ENCODE data around the gene BANF2.

Gene BANF2

DNA sequence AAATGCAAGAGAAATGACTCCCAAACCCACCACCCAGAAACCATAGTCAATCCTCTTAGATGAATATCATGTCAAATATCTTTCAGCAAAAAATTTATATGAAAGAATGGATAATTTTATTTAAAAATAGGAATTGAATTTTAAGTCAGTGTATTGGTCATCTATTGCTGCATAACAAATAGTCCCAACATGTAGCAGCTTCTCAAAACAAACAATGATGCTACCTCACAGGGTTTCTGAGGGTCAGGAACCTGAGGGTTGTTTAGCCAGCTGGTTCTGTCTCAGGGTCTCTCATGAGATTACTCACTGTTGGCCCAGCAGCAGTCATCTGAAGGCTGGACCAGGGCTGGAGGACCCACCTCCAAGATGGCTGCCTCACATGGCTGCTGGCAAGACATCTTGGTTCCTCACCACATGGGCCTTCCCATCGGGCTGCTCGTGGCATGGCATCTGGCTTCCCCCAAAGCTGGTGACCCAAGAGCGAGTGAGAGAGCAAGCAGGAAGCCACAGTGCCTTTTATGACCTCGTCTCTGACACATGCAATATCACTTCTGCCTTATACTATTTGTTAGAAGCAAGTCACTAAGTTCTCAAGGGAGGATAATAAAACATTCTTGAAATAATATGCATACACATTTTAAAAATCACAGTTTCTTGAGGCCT, 36.3 kb downstream of the BANF2 start:
- ATAC-seq (ENCODE audit: low read depth) = no peak
- no peak overlapping the region for H3K27ac ChIP-seq (ENCODE audit: poor library complexity, severe bottlenecking)
- no peaks in the 10 kb centered on the region for H3K4me1 ChIP-seq (ENCODE audit: insufficient read depth, poor library complexity, severe bottlenecking)
- no peaks in the 10 kb centered on the region for H3K9me3 ChIP-seq (ENCODE audit: severe bottlenecking)
- no peaks in the 10 kb centered on the region for H3K36me3 ChIP-seq (ENCODE audit: low read depth)
- TF ChIP-seq, protein P1, sequence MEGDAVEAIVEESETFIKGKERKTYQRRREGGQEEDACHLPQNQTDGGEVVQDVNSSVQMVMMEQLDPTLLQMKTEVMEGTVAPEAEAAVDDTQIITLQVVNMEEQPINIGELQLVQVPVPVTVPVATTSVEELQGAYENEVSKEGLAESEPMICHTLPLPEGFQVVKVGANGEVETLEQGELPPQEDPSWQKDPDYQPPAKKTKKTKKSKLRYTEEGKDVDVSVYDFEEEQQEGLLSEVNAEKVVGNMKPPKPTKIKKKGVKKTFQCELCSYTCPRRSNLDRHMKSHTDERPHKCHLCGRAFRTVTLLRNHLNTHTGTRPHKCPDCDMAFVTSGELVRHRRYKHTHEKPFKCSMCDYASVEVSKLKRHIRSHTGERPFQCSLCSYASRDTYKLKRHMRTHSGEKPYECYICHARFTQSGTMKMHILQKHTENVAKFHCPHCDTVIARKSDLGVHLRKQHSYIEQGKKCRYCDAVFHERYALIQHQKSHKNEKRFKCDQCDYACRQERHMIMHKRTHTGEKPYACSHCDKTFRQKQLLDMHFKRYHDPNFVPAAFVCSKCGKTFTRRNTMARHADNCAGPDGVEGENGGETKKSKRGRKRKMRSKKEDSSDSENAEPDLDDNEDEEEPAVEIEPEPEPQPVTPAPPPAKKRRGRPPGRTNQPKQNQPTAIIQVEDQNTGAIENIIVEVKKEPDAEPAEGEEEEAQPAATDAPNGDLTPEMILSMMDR (IDR thresholded peaks at IDR 0.05; ENCODE audit: poor library complexity, severe bottlenecking) = no peak
- no peak for DNase-seq (ENCODE audit: low spot score)
- H3K4me3 ChIP-seq (ENCODE audit: severe bottlenecking) = no peak overlapping the region
- H3K27me3 ChIP-seq (ENCODE audit: insufficient read depth, poor library complexity, severe bottlenecking) = no peaks in the 10 kb centered on the region

DNA sequence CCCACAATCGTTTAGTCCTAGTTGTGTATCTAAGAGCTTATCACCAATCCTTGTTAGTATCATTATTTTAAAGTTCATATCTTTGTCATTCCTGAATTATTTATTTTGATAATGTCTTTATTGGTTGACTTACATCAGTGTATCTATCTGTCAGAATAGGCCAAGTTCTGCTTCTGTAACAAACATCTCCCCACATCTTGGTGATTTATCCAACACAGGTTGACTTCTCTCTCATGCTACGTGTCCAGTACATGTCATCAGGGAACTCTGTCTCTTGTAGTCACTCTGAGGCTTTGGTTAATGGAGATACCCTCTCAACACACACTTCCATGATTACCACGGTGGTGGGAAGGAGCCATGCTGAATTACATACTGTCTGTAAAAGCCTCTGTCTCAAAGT, 38.4 kb downstream of the BANF2 start:
- ATAC-seq (ENCODE audit: low read depth) = no peak
- Histone ChIP-seq H3K9me3 (ENCODE audit: severe bottlenecking) (no peaks in the 10 kb centered on the region), H3K36me3 (ENCODE audit: low read depth) (no peaks in the 10 kb centered on the region), H3K4me3 (ENCODE audit: severe bottlenecking) (no peak overlapping the region), H3K4me1 (ENCODE audit: insufficient read depth, poor library complexity, severe bottlenecking) (no peaks in the 10 kb centered on the region), H3K27ac (ENCODE audit: poor library complexity, severe bottlenecking) (no peak overlapping the region), H3K27me3 (ENCODE audit: insufficient read depth, poor library complexity, severe bottlenecking) (no peaks in the 10 kb centered on the region)
- DNase-seq (ENCODE audit: low spot score) = no peak
- TF ChIP-seq, protein P1 (IDR thresholded peaks at IDR 0.05; ENCODE audit: poor library complexity, severe bottlenecking) = no peak

DNA sequence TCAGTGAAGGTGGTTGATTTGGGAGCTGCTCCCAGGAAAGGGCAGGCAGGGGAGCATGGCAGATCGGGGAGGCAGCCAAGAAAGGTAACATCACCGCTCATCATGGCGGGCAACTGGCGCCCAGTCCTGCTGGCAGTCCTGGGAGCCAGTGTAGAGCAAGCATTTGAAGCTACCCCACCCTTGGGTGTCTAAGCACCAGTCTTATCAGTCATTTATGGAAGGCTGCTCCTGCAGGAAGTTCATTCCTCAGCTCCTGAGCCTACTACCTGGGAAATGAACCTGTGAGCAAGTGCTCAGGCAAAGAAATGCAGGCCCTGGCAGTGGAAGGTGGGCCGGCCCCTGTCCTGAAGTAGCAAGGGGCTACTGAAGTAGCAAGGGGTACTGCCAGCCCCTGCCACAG, 41.5 kb downstream of the BANF2 start:
- Histone ChIP-seq H3K27ac (ENCODE audit: poor library complexity, severe bottlenecking) (no peak overlapping the region), H3K9me3 (ENCODE audit: severe bottlenecking) (no peaks in the 10 kb centered on the region), H3K27me3 (ENCODE audit: insufficient read depth, poor library complexity, severe bottlenecking) (no peaks in the 10 kb centered on the region), H3K36me3 (ENCODE audit: low read depth) (no peaks in the 10 kb centered on the region), H3K4me1 (ENCODE audit: insufficient read depth, poor library complexity, severe bottlenecking) (no peaks in the 10 kb centered on the region), H3K4me3 (ENCODE audit: severe bottlenecking) (no peak overlapping the region)
- no peak for ATAC-seq (ENCODE audit: low read depth)
- no peak for DNase-seq (ENCODE audit: low spot score)
- TF ChIP-seq, protein P1 (IDR thresholded peaks at IDR 0.05; ENCODE audit: poor library complexity, severe bottlenecking) = no peak

DNA sequence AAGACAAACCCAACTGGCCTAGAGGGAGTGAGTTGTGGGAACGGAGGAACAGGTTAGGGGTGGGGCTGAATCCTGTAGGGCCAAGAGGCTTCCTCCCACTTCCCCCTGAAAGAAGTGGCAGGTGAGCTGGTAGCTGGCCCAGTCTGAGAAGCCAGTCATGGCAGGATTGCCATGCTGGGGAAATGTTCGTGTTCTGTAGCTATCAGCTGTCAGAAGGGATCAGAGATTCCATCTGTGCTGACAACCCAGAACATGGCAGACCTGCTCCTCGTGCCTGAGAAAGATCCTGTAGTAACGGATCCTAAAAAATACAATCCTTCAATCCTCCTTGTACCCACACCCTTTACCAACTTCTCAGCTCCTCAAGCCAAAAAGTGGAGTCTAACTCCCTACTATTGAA, 43.0 kb downstream of the BANF2 start:
- ATAC-seq (ENCODE audit: low read depth) (no peak), DNase-seq (ENCODE audit: low spot score) (no peak)
- Histone ChIP-seq H3K27me3 (ENCODE audit: insufficient read depth, poor library complexity, severe bottlenecking) (no peaks in the 10 kb centered on the region), H3K36me3 (ENCODE audit: low read depth) (no peaks in the 10 kb centered on the region), H3K4me1 (ENCODE audit: insufficient read depth, poor library complexity, severe bottlenecking) (peaks cover 4% of the 10 kb centered on the region), H3K27ac (ENCODE audit: poor library complexity, severe bottlenecking) (no peak overlapping the region), H3K4me3 (ENCODE audit: severe bottlenecking) (no peak overlapping the region), H3K9me3 (ENCODE audit: severe bottlenecking) (no peaks in the 10 kb centered on the region)
- TF ChIP-seq, protein P1 (IDR thresholded peaks at IDR 0.05; ENCODE audit: poor library complexity, severe bottlenecking) = no peak

DNA sequence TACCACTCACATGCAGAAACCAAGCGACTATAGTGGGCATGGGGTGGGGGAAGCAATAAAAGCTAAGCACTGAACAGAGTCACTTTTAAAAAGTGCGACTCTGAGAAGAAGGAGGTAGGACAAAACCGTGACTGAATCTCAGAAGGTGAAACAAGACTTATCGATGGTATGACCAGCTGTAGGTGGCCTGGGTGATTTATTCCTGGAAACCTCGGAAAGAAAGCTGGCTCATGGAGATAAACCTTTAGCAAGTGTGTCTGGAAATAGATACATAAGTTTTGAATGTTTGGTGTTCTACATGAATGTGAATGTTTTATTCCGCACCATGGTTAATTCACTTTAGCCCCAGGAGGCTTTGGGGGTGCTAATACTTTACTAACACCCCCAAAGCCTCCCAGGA, 43.9 kb downstream of the BANF2 start:
- Histone ChIP-seq H3K4me3 (ENCODE audit: severe bottlenecking) (no peak overlapping the region), H3K4me1 (ENCODE audit: insufficient read depth, poor library complexity, severe bottlenecking) (peaks cover 4% of the 10 kb centered on the region), H3K36me3 (ENCODE audit: low read depth) (no peaks in the 10 kb centered on the region), H3K9me3 (ENCODE audit: severe bottlenecking) (no peaks in the 10 kb centered on the region), H3K27me3 (ENCODE audit: insufficient read depth, poor library complexity, severe bottlenecking) (no peaks in the 10 kb centered on the region), H3K27ac (ENCODE audit: poor library complexity, severe bottlenecking) (no peak overlapping the region)
- DNase-seq (ENCODE audit: low spot score) (no peak), ATAC-seq (ENCODE audit: low read depth) (no peak)
- TF ChIP-seq, protein P1 (IDR thresholded peaks at IDR 0.05; ENCODE audit: poor library complexity, severe bottlenecking) = no peak

All from RWPE2 (cell line).